Ovary (tissue), 9 donors: ENCODE measurements around the gene CCDC88A. TPM values are rescaled to one million over a fixed set of nuclear protein-coding genes. Genes with fewer than 3 reads are reported as not detected.

Experiments
- DNase-seq, 5 donors: peaks; one replicate each; pipeline ENCODE4 v3.0.0-alpha.2; 2019 to 2020
- H3K27ac ChIP-seq, 2 donors: fragments of 200-600 bp; one replicate each; pipeline versions ENCODE4 v1.5.1 to v1.8.0; 2019 to 2022
- H3K27me3 ChIP-seq: fragments of 200-600 bp; one replicate; pipeline ENCODE4 v1.8.0; 2022
- H3K36me3 ChIP-seq: fragments of 200-600 bp; sonication (generic); one replicate; pipeline ENCODE4 v1.5.1; 2019
- H3K4me1 ChIP-seq: one replicate; pipeline ENCODE4 v1.8.1; 2013; ENCODE audit warnings: mild to moderate bottlenecking, moderate library complexity; ENCODE audit not compliant: insufficient read depth
- H3K4me3 ChIP-seq: fragments of 200-600 bp; sonication (generic); one replicate; pipeline ENCODE4 v1.5.1; 2017
- H3K9me3 ChIP-seq, 2 donors: fragments of 200-600 bp in 1 of 2; sonication (generic) in 1 of 2; one replicate each; pipeline versions ENCODE4 v1.5.1 to v1.8.1; 2013 to 2019; ENCODE audit warnings: mild to moderate bottlenecking in 1 of 2, moderate library complexity in 1 of 2
- CTCF ChIP-seq, 3 donors: fragments of 450-650 bp in 2 of 3; fragments of 200-600 bp in 1 of 3; IDR thresholded peaks; one replicate each; pipeline versions ENCODE4 v1.5.1 to v1.8.0; 2016 to 2022; ENCODE audit warnings: antibody characterized with exemption in 3 of 3, mild to moderate bottlenecking in 1 of 3
- EP300 ChIP-seq: sonication (generic); formaldehyde crosslinking; IDR thresholded peaks from one replicate; pipeline ENCODE4 v1.6.1; 2017; ENCODE audit warnings: antibody characterized with exemption
- POLR2A ChIP-seq: fragments of 450-650 bp; IDR thresholded peaks from one replicate; pipeline ENCODE4 v1.6.1; 2017; ENCODE audit warnings: antibody characterized with exemption, mild to moderate bottlenecking, moderate library complexity
- WGBS, 3 donors: extraction: QIAGEN DNeasy Blood & Tissue Kit in 1 of 3; methylation state at CpG; one replicate each; pipeline versions ENCODE4 v1.1.5 to v1.1.7; 2013 to 2017; 5-methylcytosine and 5-hydroxymethylcytosine counted together
- intact Hi-C, 4 donors: fragments of 100-400 bp; cut with DNase I; formaldehyde crosslinking; loops; one replicate each; pipeline versions ENCODE4 v1.11.0 to v1.15.1; 2022 to 2023
- polyA plus RNA-seq, 2 donors: library from polyadenylated mRNA; stranded (reverse); fragments of 200-250 nt in 1 of 2; fragments of 350-450 nt in 1 of 2; fragmentation: Illumina TruSeq in 1 of 2; extraction: RNeasy Lipid Tissue Mini Kit (QIAGEN cat#74804) in 1 of 2; gene quantifications; one replicate each; pipeline ENCODE4 v1.2.3, GENCODE V29; 2013 to 2014
- total RNA-seq, 7 donors: library from RNA; depleted of rRNA in 2 of 7; stranded (reverse); fragments of >200 nt in 2 of 7; fragmentation: NEBNext Ultra II Directional in 3 of 7; extraction: Animal tissue kit (Norgen Biotek cat#: 25700) in 3 of 7; gene quantifications; one replicate each; pipeline versions ENCODE4 v1.1.0 to v1.2.4, GENCODE V29; 2016 to 2023
- donor health status: DM: no; HTN: no; CAD: no; lungs with moderate emphysema.
- donor health status: DM: no; HTN: no; CAD: no.
- donor health status: Bipolar disorder and iron deficiency.
- donor health status: DM: yes; HTN: yes; CAD: no.
- donor health status: DM: no; HTN: no; CAD: no.
- donor health status: DM: yes; HTN: yes; CAD: no.

CCDC88A gene
- total and polyA plus RNA-seq, 9 donors: 9.6 to 64.4 (median 30.6) TPM

GRCh38 chr2:55422876-55423665 lies 3.4 kb upstream of the CCDC88A start:
- no peak for TF ChIP-seq POLR2A
- TF ChIP-seq EP300: no peak
- TF ChIP-seq CTCF (IDR thresholded peaks at IDR 0.05): no peak
- no peak for DNase-seq
- Histone ChIP-seq H3K27me3 (no peaks in the 10 kb centered on the region), H3K27ac (no peak overlapping the region), H3K9me3 (no peaks in the 10 kb centered on the region), H3K4me1 (no peaks in the 10 kb centered on the region), H3K36me3 (no peaks in the 10 kb centered on the region), H3K4me3 (no peak overlapping the region)
- intact Hi-C loops: no loop called here
- WGBS, 3 donors: 73 to 77% (median 77%) methylated on average over 4 of the region's 4 CpGs

GRCh38 chr2:55421326-55421725 lies 1.7 kb upstream of the CCDC88A start:
- H3K36me3 ChIP-seq: no peaks in the 10 kb centered on the region
- 93 to 95% (median 94%) methylated on average over 5 of the region's 5 CpGs for WGBS, 3 donors
- H3K4me3 ChIP-seq: no peak overlapping the region
- H3K27me3 ChIP-seq: no peaks in the 10 kb centered on the region
- no peaks in the 10 kb centered on the region for H3K9me3 ChIP-seq
- no peak for TF ChIP-seq CTCF (IDR thresholded peaks at IDR 0.05)
- no peak for TF ChIP-seq EP300
- no peak for TF ChIP-seq POLR2A
- no peaks in the 10 kb centered on the region for H3K4me1 ChIP-seq
- no peak overlapping the region for H3K27ac ChIP-seq
- intact Hi-C loops: no loop called here
- no peak for DNase-seq

- H3K27ac ChIP-seq: no peak overlapping the region
- H3K4me1 ChIP-seq: no peaks in the 10 kb centered on the region
- TF ChIP-seq CTCF (IDR thresholded peaks at IDR 0.05) (no peak), POLR2A (no peak), EP300 (no peak)
- 16 to 58% (median 25%) methylated on average over 6 of the region's 6 CpGs for WGBS, 3 donors
- no peaks in the 10 kb centered on the region for H3K9me3 ChIP-seq
- peak overlapping the region; percentile 88 for H3K4me3 ChIP-seq
- no peaks in the 10 kb centered on the region for H3K27me3 ChIP-seq
- DNase-seq: no peak
- no peaks in the 10 kb centered on the region for H3K36me3 ChIP-seq
- intact Hi-C loops: no loop called here
Measured at GRCh38 chr2:55420871-55421270, 1.2 kb upstream of the CCDC88A start.

GRCh38 chr2:55420439-55420725 lies 726 bp upstream of the CCDC88A start:
- Histone ChIP-seq H3K27me3 (no peaks in the 10 kb centered on the region), H3K9me3 (no peaks in the 10 kb centered on the region), H3K36me3 (no peaks in the 10 kb centered on the region), H3K4me3 (peak overlapping the region; percentile 88), H3K4me1 (no peaks in the 10 kb centered on the region), H3K27ac (peak overlapping the region in 1 of 2 donors; percentile 9)
- TF ChIP-seq CTCF (IDR thresholded peaks at IDR 0.05) (no peak), POLR2A (no peak), EP300 (no peak)
- intact Hi-C loops: no loop called here
- WGBS, 3 donors: 0% methylated on average over 3 of the region's 3 CpGs
- DNase-seq: no peak
